Testis (tissue), 2 donors: ENCODE data around the gene CACNA1D.

Experiments used
- CTCF ChIP-seq, 3 experiments: fragments of 450-650 bp in 2 of 3; fragments of 200-600 bp in 1 of 3; sonication (generic) in 1 of 3; IDR thresholded peaks; one replicate each; pipeline ENCODE4 v1.5.1; 2016 to 2019; ENCODE audit warnings: antibody characterized with exemption in 3 of 3, mild to moderate bottlenecking in 2 of 3, moderate library complexity in 1 of 3
- POLR2A ChIP-seq: fragments of 450-650 bp; IDR thresholded peaks from one replicate; pipeline ENCODE4 v1.6.1; 2017; ENCODE audit warnings: antibody characterized with exemption, mild to moderate bottlenecking, moderate library complexity

- TF ChIP-seq CTCF (IDR thresholded peaks at IDR 0.05) (no peak), POLR2A (no peak)
Measured at GRCh38 chr3:53809764-53810400, 315.5 kb downstream of the CACNA1D start.
